IPS-15b (cell line): ENCODE measurements around the gene ARHGAP22.

Experiments
- H3K27me3 ChIP-seq: one replicate; pipeline ENCODE4 v1.6.1; 2013; ENCODE audit warnings: low read length; ENCODE audit not compliant: control insufficient read depth, insufficient read depth
- H3K36me3 ChIP-seq: one replicate; pipeline ENCODE4 v1.6.1; 2013; ENCODE audit warnings: low read length; ENCODE audit not compliant: control insufficient read depth, insufficient read depth
- H3K4me1 ChIP-seq: one replicate; pipeline ENCODE4 v1.6.1; 2013; ENCODE audit warnings: mild to moderate bottlenecking, low read length; ENCODE audit not compliant: control insufficient read depth, insufficient read depth
- H3K4me3 ChIP-seq: one replicate; pipeline ENCODE4 v1.5.1; 2013; ENCODE audit warnings: low read depth, low read length
- H3K9ac ChIP-seq: one replicate; pipeline ENCODE4 v1.6.1; 2013; ENCODE audit warnings: low read depth, mild to moderate bottlenecking, low read length
- H3K9me3 ChIP-seq: one replicate; pipeline ENCODE4 v1.6.1; 2013; ENCODE audit warnings: mild to moderate bottlenecking, low read length; ENCODE audit not compliant: control insufficient read depth, insufficient read depth

The ARHGAP22 gene

GRCh38 chr10:48573045-48573444 lies 31.8 kb downstream of the ARHGAP22 start:
- no peaks in the 10 kb centered on the region for H3K9me3 ChIP-seq
- H3K4me3 ChIP-seq: no peak overlapping the region
- no peaks in the 10 kb centered on the region for H3K27me3 ChIP-seq
- H3K9ac ChIP-seq: no peak overlapping the region
- no peaks in the 10 kb centered on the region for H3K4me1 ChIP-seq
- H3K36me3 ChIP-seq: no peaks in the 10 kb centered on the region

GRCh38 chr10:48572414-48572813 lies 32.5 kb downstream of the ARHGAP22 start:
- H3K36me3 ChIP-seq: no peaks in the 10 kb centered on the region
- H3K27me3 ChIP-seq: no peaks in the 10 kb centered on the region
- no peak overlapping the region for H3K4me3 ChIP-seq
- H3K9me3 ChIP-seq: no peaks in the 10 kb centered on the region
- no peak overlapping the region for H3K9ac ChIP-seq
- H3K4me1 ChIP-seq: no peaks in the 10 kb centered on the region

GRCh38 chr10:48568546-48568945 lies 36.3 kb downstream of the ARHGAP22 start:
- H3K4me3 ChIP-seq: no peak overlapping the region
- no peaks in the 10 kb centered on the region for H3K4me1 ChIP-seq
- no peaks in the 10 kb centered on the region for H3K27me3 ChIP-seq
- H3K36me3 ChIP-seq: no peaks in the 10 kb centered on the region
- H3K9ac ChIP-seq: no peak overlapping the region
- H3K9me3 ChIP-seq: no peaks in the 10 kb centered on the region

GRCh38 chr10:48568131-48568530 lies 36.7 kb downstream of the ARHGAP22 start:
- Histone ChIP-seq H3K9ac (no peak overlapping the region), H3K36me3 (no peaks in the 10 kb centered on the region), H3K9me3 (no peaks in the 10 kb centered on the region), H3K27me3 (no peaks in the 10 kb centered on the region), H3K4me1 (no peaks in the 10 kb centered on the region), H3K4me3 (no peak overlapping the region)

- Histone ChIP-seq H3K4me1 (no peaks in the 10 kb centered on the region), H3K27me3 (no peaks in the 10 kb centered on the region), H3K9me3 (no peaks in the 10 kb centered on the region), H3K36me3 (no peaks in the 10 kb centered on the region), H3K9ac (no peak overlapping the region), H3K4me3 (no peak overlapping the region)
Measured at GRCh38 chr10:48567346-48567745, 37.5 kb downstream of the ARHGAP22 start.

- Histone ChIP-seq H3K9ac (no peak overlapping the region), H3K27me3 (no peaks in the 10 kb centered on the region), H3K4me3 (no peak overlapping the region), H3K4me1 (no peaks in the 10 kb centered on the region), H3K36me3 (no peaks in the 10 kb centered on the region), H3K9me3 (no peaks in the 10 kb centered on the region)
Measured at GRCh38 chr10:48564466-48565160, 40.3 kb downstream of the ARHGAP22 start.

- no peak overlapping the region for H3K4me3 ChIP-seq
- H3K27me3 ChIP-seq: no peaks in the 10 kb centered on the region
- no peak overlapping the region for H3K9ac ChIP-seq
- H3K4me1 ChIP-seq: no peaks in the 10 kb centered on the region
- no peaks in the 10 kb centered on the region for H3K9me3 ChIP-seq
- no peaks in the 10 kb centered on the region for H3K36me3 ChIP-seq
Measured at GRCh38 chr10:48557511-48558123, 47.3 kb downstream of the ARHGAP22 start.

- H3K4me1 ChIP-seq: no peaks in the 10 kb centered on the region
Measured at GRCh38 chr10:48556713-48557112, 48.2 kb downstream of the ARHGAP22 start.

GRCh38 chr10:48556065-48556464 lies 48.8 kb downstream of the ARHGAP22 start:
- Histone ChIP-seq H3K27me3 (no peaks in the 10 kb centered on the region), H3K9ac (no peak overlapping the region), H3K9me3 (no peaks in the 10 kb centered on the region), H3K4me3 (no peak overlapping the region), H3K36me3 (no peaks in the 10 kb centered on the region), H3K4me1 (no peaks in the 10 kb centered on the region)

More at GRCh38 chr10:48556713-48557112, 48.2 kb downstream of the ARHGAP22 start:
- Histone ChIP-seq H3K9me3 (no peaks in the 10 kb centered on the region), H3K4me3 (no peak overlapping the region), H3K36me3 (no peaks in the 10 kb centered on the region), H3K9ac (no peak overlapping the region), H3K27me3 (no peaks in the 10 kb centered on the region)

GRCh38 chr10:48555310-48556042 lies 49.4 kb downstream of the ARHGAP22 start:
- no peaks in the 10 kb centered on the region for H3K4me1 ChIP-seq
- no peaks in the 10 kb centered on the region for H3K36me3 ChIP-seq
- no peak overlapping the region for H3K4me3 ChIP-seq
- H3K9me3 ChIP-seq: no peaks in the 10 kb centered on the region
- no peak overlapping the region for H3K9ac ChIP-seq
- H3K27me3 ChIP-seq: no peaks in the 10 kb centered on the region

- H3K36me3 ChIP-seq: no peaks in the 10 kb centered on the region
- no peaks in the 10 kb centered on the region for H3K9me3 ChIP-seq
- no peak overlapping the region for H3K9ac ChIP-seq
- no peak overlapping the region for H3K4me3 ChIP-seq
- no peaks in the 10 kb centered on the region for H3K27me3 ChIP-seq
- no peaks in the 10 kb centered on the region for H3K4me1 ChIP-seq
Measured at GRCh38 chr10:48554656-48555055, 50.2 kb downstream of the ARHGAP22 start.

GRCh38 chr10:48554246-48554645 lies 50.6 kb downstream of the ARHGAP22 start:
- Histone ChIP-seq H3K4me1 (no peaks in the 10 kb centered on the region), H3K9ac (no peak overlapping the region), H3K27me3 (no peaks in the 10 kb centered on the region), H3K36me3 (no peaks in the 10 kb centered on the region), H3K4me3 (no peak overlapping the region), H3K9me3 (no peaks in the 10 kb centered on the region)
